Measurements from ENCODE around the gene CFAP65.

GRCh38 chr2:219018726-219019125 lies 22.6 kb downstream of the CFAP65 start:
- TF ChIP-seq IRF1 (CRISPR knock-in tag; IDR thresholded peaks at IDR 0.05; ENCODE audit: low read depth) (no peak), USF2 (IDR thresholded peaks at IDR 0.05; ENCODE audit: low read depth, low read length) (no peak), USF2 (CRISPR knock-in tag; IDR thresholded peaks at IDR 0.05; ENCODE audit: borderline replicate concordance) (no peak), ZBTB7A (CRISPR knock-in tag; IDR thresholded peaks at IDR 0.05) (no peak), CSRNP2 (CRISPR knock-in tag; conservative IDR thresholded peaks at IDR 0.05; ENCODE audit: low read depth) (no peak), JUNB (CRISPR knock-in tag; IDR thresholded peaks at IDR 0.05; ENCODE audit: borderline replicate concordance) (no peak), ZNF704 (CRISPR knock-in tag; IDR thresholded peaks at IDR 0.05; ENCODE audit: borderline replicate concordance) (no peak), ZFYVE20 (CRISPR knock-in tag; IDR thresholded peaks at IDR 0.05; ENCODE audit: borderline replicate concordance, low read depth) (no peak), EZH2 (conservative IDR thresholded peaks at IDR 0.05; ENCODE audit: low read depth, low read length) (no peak), ADNP (CRISPR knock-in tag; IDR thresholded peaks at IDR 0.05) (no peak), ZFX (CRISPR knock-in tag; IDR thresholded peaks at IDR 0.05; ENCODE audit: low read depth) (no peak), KDM5B (CRISPR knock-in tag; IDR thresholded peaks at IDR 0.05; ENCODE audit: borderline replicate concordance) (no peak)

Measured in HepG2 (cell line).